ENCODE measurements around the gene LZIC. TPM values are rescaled to one million over a fixed set of nuclear protein-coding genes. Genes with fewer than 3 reads are reported as not detected.

Gene LZIC
- total RNA-seq, 1 experiment from 2014 or later, result 33.0 TPM

GRCh38 chr1:9886092-9886742 lies 57.0 kb downstream of the LZIC start:
- no peak for DNase-seq (ENCODE audit: low read depth)

- DNase-seq (ENCODE audit: low read depth), result no peak
Observed at GRCh38 chr1:9884805-9885204, 58.4 kb downstream of the LZIC start.

DNA sequence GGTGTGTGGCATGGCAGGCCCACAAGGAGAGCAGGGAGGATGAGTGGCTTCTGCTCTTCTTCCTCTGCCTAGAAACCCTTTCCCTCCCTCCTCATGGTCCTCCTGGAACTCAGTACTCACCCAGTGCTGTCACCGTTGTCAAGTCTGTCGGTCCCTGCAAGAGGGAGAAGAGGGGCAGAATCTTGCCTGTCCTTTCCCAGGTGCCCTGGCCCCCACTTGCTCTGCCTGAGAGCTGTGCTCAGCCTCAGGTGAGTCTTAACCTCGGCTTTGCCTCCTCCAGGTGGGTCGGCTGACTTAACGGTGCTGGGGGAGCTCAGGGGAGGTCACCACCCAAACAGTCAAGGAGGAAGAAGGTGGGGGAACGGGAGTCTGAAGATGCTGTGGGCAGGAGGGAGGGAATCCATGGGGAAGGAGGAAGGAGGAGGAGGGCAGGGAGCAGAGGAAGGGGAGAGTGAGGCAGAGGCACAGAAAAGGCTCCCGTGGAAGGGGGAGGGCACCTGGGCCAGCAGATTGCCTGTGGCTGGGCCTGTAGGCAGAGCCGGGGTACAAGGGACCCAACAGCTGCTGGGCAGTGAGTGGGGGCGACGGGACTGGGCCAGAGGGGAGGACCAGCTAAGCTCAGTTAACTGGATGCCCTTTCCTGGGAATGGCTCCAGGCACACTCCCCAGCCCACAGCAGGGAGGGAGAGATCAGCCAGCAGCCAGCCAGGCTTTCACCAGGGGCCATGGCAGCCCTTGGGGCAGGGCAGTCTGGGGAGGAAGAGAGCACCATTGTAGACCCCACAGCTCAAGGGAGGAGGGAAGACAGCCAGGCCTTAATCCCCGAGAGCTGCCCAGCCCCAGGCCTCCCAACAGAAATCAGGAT lies 59.4 kb downstream of the LZIC start:
- DNase-seq (ENCODE audit: low read depth), result no peak

DNA sequence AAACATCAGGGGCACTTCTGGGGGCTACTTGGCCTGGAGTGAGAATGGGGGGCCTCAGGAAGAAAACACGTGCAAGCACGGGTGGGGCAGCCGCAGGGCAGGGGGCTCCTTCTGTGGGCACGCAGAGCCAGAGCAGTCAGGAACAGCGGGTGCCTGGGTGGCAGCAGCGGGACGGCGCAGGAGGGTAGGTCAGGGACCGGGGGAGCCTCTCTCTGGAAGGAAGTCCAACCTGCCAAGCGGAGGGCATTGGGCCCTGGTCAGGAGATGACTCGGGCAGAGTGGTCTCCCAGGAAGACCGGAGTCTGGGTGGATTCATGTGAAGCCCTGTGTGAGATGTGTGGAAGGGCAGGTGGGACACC lies 60.3 kb downstream of the LZIC start:
- DNase-seq (ENCODE audit: low read depth), result no peak

DNA sequence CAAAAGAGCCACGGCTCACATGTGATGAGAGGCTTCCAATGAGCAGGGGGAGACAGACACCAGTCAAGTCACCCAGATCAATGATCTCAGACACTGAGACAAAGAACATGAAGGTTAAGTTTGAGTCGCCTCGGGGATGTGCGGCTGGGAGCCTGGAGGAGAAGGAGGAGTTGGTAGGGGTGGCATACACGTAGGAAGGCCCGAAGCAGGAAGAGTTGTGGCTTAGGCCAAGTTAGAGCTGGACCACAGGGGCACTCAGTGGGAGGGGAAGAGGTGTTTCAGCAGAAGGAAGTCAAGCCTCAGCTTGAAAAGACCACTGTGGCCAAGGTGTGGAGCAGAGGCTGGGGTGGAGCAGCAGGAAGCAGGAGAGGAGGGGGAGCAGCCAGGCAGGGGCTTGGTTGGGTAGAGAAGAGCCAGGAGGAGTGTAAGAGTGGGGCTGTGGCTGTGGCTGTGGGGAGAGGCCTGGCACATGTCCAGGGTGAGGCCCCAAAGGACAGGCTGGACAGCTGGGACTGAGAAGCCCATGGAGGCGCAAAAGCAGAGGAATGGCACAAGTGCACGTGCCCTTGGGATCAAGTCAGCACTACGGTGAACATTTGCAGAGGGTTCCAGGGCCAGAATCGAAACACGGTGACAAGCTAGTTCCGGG lies 60.8 kb downstream of the LZIC start:
- DNase-seq (ENCODE audit: low read depth), result no peak

DNA sequence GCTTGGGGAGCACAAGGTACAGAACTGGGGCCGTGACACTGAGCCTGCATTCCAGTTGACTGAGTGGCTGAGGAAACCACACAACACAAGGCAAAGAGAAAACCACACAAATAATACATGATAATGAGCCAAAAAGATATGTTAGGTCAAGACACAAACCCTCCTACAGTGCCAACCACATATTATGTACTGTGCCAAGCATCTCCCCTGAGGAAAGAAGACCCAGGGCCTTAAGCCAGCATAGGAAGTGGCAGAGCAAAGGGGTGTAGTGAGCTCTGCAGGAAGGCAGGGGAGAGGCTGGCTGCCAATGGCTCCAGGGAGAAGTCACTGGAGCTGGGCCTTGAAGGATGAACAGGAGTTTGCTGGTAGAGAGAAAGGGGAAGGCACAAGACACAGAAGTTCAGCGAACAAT lies 61.3 kb downstream of the LZIC start:
- DNase-seq (ENCODE audit: low read depth), result peak; percentile 96

Other genes starting within 250 kb of the LZIC start
- gene CLSTN1, start 119.4 kb downstream of the LZIC start, total RNA-seq (2014; rRNA removed; shearing (Covaris generic)), result 58.6 and 97.5 TPM in 2 replicates
- gene CTNNBIP1, start 33.1 kb downstream of the LZIC start, total RNA-seq (2014; rRNA removed; shearing (Covaris generic)), result 35.7 and 37.1 TPM in 2 replicates
- gene NMNAT1, start 84 bp upstream of the LZIC start, total RNA-seq (2014; rRNA removed; shearing (Covaris generic)), result 12.8 and 13.8 TPM in 2 replicates
- gene RBP7, start 53.8 kb upstream of the LZIC start, total RNA-seq (2014; rRNA removed; shearing (Covaris generic)), result 1.5 TPM in 1 of 2 replicates, not detected in the other
- 24.4 and 27.2 TPM in 2 replicates for gene UBE4B, start 89.6 kb upstream of the LZIC start, total RNA-seq (2014; rRNA removed; shearing (Covaris generic))

All from M059J (cell line).